CMK (cell line): Measurements from ENCODE around the gene C3orf52.
"Not testable (repeated sequence)": the region's sequence is repeated elsewhere in the genome, so short reads cannot be mapped to it uniquely, and the experiment has no call there.

Experiments
- DNase-seq: peaks from one replicate; pipeline ENCODE4 v3.0.0-alpha.2; 2010; ENCODE audit warnings: low read depth

C3orf52 gene

GRCh38 chr3:112086076-112086854, at the start of gene C3orf52:
TSS of gene C3orf52 (plus strand) at chr3:112086389. CDS start at chr3:112086408, 19 bp downstream.
- no peak for DNase-seq

DNA sequence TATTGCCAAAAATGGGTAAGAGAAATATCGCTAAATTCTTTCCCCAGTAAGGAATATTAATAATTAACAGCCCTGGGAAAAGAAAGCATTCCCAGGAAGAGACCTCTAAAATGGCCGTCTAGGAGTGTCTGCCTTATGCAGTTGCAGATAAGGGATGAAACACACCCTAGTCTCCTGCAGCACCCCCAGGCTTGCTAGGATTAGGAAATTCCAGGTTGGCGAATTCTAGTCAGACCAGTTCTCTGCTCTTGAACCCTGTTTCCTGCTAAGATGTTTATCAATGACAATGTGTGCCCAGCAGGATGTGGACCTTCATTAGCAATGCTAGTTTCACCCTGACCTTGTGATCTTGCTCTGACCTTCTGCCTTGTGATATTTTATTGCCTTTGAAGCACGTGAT, 49.0 kb upstream of the C3orf52 start:
- DNase-seq = not testable (repeated sequence)

DNA sequence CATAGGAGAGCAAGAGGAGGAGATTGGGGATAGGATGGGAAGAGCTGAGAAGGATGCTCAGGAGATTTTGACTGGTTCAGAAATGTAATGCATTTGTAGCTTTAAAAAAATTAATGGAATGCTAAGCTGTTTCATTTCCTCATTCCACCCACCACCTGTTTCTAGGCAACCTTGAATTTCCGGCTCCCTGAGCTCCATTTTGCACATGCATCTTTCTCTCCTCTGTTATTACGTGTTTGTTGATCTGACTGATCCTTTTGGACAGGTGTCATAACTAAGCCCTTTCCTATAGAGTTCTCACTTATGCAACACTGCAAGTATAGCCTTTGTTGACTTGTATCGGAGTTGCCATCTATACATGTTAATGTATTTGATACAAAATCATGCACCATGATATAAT, 47.3 kb upstream of the C3orf52 start:
- DNase-seq = no peak

- DNase-seq = no peak
Measured at GRCh38 chr3:112041321-112041720, 44.9 kb upstream of the C3orf52 start.

- no peak for DNase-seq
Measured at GRCh38 chr3:112042842-112043280, 43.3 kb upstream of the C3orf52 start.

DNA sequence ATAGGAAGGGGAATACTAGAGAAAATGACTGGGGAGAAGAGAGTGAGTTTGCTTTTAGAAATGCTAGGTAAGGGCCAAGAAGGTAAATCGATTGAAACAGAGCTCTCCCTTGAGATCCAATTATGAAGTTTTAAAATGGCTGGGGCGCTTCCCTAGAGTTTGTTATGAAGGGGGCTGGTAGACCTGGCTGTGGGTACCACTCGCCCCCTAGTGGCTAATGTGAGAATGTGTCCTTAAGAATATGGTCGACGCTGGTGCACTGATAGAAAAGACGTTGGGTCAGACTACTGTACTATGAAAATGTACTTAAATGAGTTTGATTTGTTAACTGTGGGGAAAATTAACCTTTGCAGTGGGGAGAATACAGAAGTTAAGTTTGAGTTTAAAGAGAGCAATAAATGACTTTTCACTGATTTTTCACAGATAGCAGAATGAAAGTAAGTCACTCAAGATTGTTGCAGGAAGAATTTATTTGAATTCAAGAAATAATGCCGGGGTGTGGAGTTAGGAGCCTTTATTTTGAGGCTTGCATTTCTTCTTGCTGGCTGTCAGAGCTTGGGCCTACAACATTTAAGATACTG, 42.5 kb upstream of the C3orf52 start:
- DNase-seq = peak; percentile 12

DNA sequence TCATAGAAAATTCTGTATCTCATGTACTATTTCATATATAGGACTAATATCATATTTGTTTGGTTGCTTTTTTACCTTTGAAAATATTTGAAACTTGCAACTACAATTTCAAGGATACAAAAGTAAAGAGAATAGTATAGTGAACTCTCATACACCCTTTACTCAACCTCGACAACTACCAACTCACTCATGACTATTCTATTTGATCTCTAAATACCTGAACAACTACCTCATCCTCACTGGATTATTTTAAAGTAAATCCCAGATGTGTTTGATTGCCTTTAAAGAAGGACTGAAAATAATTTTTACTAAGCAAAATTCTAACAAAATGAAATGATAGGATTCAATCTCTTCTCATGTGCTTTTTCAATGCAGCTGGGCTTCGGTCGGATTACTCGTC, 39.6 kb upstream of the C3orf52 start:
- no peak for DNase-seq

DNA sequence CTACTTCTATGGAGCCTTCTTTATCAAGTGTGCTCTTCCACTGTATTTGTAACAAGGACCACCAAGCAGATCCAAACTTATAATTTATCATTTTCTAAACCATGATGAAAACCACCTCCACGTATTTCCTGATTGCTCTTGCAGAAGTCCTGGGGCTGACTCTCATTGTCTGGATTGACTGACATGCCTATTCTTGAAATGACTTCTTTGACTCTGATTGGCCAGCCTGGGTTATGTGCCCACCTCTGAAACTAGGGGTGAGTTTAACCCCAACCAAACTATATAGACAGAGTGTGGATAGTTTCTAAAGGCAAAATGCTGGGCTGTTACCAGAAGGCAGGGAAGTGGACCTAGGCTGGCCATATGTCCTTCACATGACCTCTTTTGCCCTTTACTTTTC, 38.9 kb upstream of the C3orf52 start:
- no peak for DNase-seq

DNA sequence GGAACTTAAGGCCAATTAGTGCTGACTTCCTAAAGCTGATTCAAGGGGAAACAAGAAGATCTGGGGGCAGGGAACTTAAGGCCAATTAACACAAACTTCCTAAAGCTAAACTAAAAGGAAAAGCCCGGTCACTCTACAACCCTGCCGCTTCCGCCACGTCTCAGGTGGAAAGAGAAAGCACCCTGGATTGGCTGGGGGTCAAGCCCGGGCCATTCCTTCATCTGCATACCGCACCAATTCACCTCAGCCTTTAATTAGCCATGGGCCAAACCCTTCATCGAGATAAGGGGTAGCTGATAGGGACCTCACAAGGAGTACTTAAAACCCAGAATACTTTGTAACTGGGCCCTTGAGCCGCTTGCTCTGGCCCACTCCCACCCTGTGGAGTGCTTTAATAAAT, 37.3 kb upstream of the C3orf52 start:
- DNase-seq = no peak

- no peak for DNase-seq
Measured at GRCh38 chr3:112053229-112053628, 33.0 kb upstream of the C3orf52 start.

DNA sequence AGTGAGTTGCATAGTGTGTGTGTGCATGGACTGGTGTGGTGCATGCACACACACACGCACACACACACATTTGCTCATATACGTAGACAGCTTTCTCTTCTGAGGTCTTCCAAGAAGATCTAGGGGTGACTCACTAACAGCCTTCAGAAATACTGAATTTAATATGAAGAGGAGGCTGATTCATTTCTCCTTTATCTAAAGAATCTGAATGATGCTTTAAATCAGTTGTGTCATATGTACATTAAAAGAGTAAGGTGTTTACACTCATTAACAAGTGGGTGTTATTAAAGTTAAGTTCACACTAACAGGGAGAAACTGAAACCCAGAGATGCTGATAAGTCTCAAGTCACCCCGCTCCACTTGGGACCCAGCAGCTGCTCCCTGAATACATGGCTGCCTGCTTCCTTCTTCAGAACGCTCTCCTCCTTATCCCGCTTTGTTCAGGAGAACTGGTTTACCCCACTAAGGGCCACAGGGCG, 29.7 kb upstream of the C3orf52 start:
- DNase-seq = no peak

DNA sequence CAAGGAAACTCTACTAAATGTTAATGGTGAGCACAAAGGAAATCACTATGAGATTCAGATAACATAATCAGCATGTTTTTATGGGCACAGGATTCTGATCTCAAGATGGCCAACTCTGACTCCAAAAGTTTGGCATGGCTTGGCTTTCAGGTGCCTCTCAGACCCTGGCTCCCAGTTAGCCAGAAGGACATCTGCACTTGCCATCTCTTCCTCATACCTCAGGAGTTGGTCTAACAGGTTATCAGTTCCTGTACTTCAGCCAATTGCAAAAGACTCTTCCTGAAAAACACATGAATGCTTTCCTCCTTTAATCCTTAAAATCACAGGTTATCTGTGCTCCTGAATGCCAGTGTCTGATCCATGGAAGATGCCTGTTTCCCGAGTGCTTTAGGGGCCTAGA, 26.7 kb upstream of the C3orf52 start:
- no peak for DNase-seq

DNA sequence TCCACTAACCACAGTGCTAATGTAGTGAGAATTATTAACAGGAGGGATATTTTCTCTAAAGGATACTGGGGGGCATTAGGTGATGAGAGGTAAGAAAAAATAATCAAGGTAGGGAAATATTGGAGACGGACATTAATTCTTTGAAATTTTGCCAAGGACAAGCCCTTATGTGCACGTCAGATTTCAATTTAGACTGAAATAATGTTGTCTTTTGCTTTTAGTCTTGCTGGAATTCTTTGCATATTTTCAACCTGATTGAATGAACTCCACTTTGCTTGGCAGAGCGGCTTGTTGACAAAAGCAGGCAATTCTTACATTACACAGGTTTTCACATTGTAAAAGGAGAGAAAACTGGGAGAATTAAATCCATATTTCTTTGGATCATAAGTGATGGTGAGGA, 25.0 kb upstream of the C3orf52 start:
- DNase-seq = no peak

DNA sequence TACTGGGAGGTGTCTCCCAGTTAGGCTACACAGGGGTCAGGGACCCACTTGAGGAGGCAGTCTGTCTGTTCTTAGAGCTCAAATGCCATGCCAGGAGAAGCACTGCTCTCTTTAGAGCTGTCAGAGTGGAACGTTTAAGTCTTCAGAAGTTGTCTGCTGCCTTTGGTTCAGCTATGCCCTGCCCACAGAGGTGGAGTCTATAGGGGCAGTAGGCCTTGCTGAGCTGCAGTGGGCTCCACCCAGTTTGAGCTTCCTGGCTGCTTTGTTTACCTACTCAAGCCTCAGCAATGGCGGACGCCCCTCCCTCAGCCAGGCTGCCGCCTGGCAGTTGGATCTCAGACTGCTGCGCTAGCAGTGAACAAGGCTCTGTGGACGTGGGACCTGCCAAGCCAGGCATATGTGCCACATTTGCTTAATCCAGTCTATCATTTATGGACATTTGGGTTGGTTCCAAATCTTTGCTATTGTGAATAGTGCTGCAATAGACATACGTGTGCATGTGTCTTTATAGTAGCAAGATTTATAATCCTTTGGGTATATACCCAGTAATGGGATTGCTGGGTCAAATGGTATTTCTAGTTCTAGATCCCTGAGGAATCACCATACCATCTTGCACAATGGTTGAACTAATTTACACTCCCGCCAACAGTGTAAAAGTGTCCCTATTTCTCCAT, 13.7 kb upstream of the C3orf52 start:
- DNase-seq = not testable (repeated sequence)

DNA sequence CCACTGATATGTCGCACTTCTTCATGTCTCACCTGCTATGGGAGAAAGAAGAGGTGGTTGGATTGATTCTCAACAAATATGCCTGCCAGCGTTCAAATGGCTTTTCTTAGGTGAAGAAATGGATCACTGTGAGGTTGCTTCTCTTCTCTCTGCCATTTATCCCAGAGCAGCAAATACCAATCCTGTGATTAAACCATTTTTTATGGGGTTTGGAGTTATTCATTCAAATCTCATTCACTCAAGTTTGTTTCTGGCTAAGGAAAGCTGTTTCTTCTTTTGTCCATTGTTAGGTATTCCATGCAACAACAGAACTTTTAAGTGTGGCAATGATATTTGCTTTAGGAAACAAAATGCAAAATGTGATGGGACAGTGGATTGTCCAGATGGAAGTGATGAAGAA, 12.2 kb upstream of the C3orf52 start:
- no peak for DNase-seq

- DNase-seq = no peak
Measured at GRCh38 chr3:112074616-112075497, 11.3 kb upstream of the C3orf52 start.

DNA sequence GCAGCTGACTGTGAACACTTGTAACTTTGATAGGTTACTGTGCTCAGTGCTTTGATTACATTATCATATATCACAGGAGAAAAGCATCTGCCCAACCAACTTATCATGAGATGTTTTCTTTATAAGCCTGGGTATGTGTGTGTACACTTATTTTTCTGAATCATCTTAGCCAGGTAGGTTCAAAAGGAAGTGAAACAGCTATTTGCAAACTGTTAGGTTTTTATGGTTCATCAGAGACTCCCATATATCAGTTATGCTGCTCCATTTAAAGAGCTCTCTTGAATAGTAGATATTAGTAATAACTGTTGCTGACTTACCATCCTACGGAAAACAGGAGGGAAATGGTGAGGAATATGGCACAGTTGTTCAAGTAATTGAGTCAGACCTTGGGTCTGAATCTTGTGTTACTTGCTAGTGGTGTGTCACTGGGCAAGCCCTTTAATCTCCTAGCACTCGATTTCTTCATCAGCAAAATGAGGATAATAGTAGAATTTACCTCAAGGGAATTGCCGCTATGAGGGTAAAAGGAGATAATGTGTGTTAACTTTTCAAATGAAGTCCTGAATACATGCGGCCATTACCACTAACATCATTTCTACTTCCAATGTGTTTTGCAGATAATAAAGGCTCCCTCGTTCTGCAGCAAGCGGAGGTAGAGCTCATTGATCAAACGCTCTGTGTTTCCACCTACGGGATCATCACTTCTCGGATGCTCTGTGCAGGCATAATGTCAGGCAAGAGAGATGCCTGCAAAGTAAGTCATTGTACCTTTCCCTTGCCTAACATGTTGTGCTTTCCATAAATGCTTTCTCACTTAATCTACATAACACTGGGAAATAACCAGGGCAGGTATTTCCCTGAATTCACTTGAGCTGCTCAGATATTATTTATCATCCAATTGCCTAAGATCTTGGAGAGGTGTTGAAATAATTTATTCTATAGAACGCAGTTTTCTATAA, 7.8 kb upstream of the C3orf52 start:
- DNase-seq = no peak

GRCh38 chr3:112083239-112083638, 3.0 kb upstream of the C3orf52 start:
- no peak for DNase-seq

GRCh38 chr3:112084980-112085705, 1.0 kb upstream of the C3orf52 start:
- DNase-seq = no peak

DNA sequence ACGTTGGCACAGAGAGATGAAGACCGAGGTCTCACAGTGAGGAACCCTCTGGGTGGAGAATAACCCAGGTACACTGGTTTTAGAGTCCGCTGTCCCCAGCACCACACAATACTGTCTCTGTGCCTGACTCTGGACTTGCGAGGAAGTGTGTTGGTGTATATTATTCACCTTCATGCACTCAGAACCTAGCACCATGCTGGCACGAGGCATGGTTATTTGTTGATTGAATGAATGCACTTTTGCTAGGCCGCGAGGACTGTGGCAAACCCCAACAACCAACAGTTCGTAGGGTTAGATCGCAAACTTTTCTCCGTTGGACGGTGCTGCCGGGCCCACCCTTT, 484 bp upstream of the C3orf52 start:
- DNase-seq = no peak
